Measurements from ENCODE around the gene STAG1. TPM values are rescaled to one million over a fixed set of nuclear protein-coding genes. Genes with fewer than 3 reads are reported as not detected.
"Not testable (repeated sequence)": the region's sequence is repeated elsewhere in the genome, so short reads cannot be mapped to it uniquely, and the experiment has no call there.

The STAG1 gene
- total and polyA plus RNA-seq, 8 donors, result 29.6 to 52.7 (median 44.1) TPM

- Histone ChIP-seq H3K27ac (no peak overlapping the region), H3K4me3 (no peak overlapping the region), H3K27me3 (no peaks in the 10 kb centered on the region), H3K4me1 (no peaks in the 10 kb centered on the region), H3K36me3 (no peaks in the 10 kb centered on the region), H3K9me3 (no peaks in the 10 kb centered on the region)
- intact Hi-C loops (cut with DNase I), result no loop called here
- DNase-seq (no peak), ATAC-seq (no peak)
- TF ChIP-seq CTCF (IDR thresholded peaks at IDR 0.05), result no peak
Measured at GRCh38 chr3:136518102-136518501, 234.1 kb downstream of the STAG1 start.

- Histone ChIP-seq H3K36me3 (no peaks in the 10 kb centered on the region), H3K27me3 (no peaks in the 10 kb centered on the region), H3K27ac (no peak overlapping the region), H3K4me1 (no peaks in the 10 kb centered on the region), H3K9me3 (no peaks in the 10 kb centered on the region), H3K4me3 (no peak overlapping the region)
- ATAC-seq (no peak), DNase-seq (no peak)
- TF ChIP-seq CTCF (IDR thresholded peaks at IDR 0.05), result no peak
- intact Hi-C loops (cut with DNase I), result no loop called here
Measured at GRCh38 chr3:136516656-136517055, 235.5 kb downstream of the STAG1 start.

GRCh38 chr3:136516095-136516494 lies 236.1 kb downstream of the STAG1 start:
- DNase-seq, result no peak
- no peak for TF ChIP-seq CTCF (IDR thresholded peaks at IDR 0.05)

GRCh38 chr3:136514533-136514932 lies 237.6 kb downstream of the STAG1 start:
- H3K27me3 ChIP-seq; H3K4me3 ChIP-seq; H3K4me1 ChIP-seq; H3K36me3 ChIP-seq; DNase-seq; ATAC-seq; intact Hi-C loops (cut with DNase I); H3K9me3 ChIP-seq; H3K27ac ChIP-seq: not testable (repeated sequence)

More at GRCh38 chr3:136516095-136516494, 236.1 kb downstream of the STAG1 start:
- ATAC-seq, result no peak
- H3K4me1 ChIP-seq, result no peaks in the 10 kb centered on the region
- H3K4me3 ChIP-seq, result no peak overlapping the region
- intact Hi-C loops (cut with DNase I), result no loop called here
- no peaks in the 10 kb centered on the region for H3K36me3 ChIP-seq
- H3K27ac ChIP-seq, result no peak overlapping the region
- H3K27me3 ChIP-seq, result no peaks in the 10 kb centered on the region
- no peaks in the 10 kb centered on the region for H3K9me3 ChIP-seq

GRCh38 chr3:136513367-136513766 lies 238.8 kb downstream of the STAG1 start:
- H3K36me3 ChIP-seq, result peaks cover 0 to 3% of the 10 kb centered on the region in 2 donors
- no peak for TF ChIP-seq CTCF (IDR thresholded peaks at IDR 0.05)
- no peaks in the 10 kb centered on the region for H3K27me3 ChIP-seq
- no peaks in the 10 kb centered on the region for H3K4me1 ChIP-seq
- H3K4me3 ChIP-seq, result no peak overlapping the region
- intact Hi-C loops (cut with DNase I), result no loop called here
- no peak for DNase-seq
- no peaks in the 10 kb centered on the region for H3K9me3 ChIP-seq
- ATAC-seq, result no peak
- H3K27ac ChIP-seq, result no peak overlapping the region

GRCh38 chr3:136512381-136512780 lies 239.8 kb downstream of the STAG1 start:
- Histone ChIP-seq H3K27ac (no peak overlapping the region), H3K27me3 (no peaks in the 10 kb centered on the region), H3K4me3 (no peak overlapping the region), H3K9me3 (no peaks in the 10 kb centered on the region), H3K36me3 (peaks cover 0 to 3% of the 10 kb centered on the region in 2 donors), H3K4me1 (no peaks in the 10 kb centered on the region)
- TF ChIP-seq CTCF (IDR thresholded peaks at IDR 0.05), result no peak
- ATAC-seq (no peak), DNase-seq (no peak)
- intact Hi-C loops (cut with DNase I), result no loop called here
